GM10266 (cell line): ENCODE measurements around the gene ALDOC.

Source experiments
- DNase-seq: peaks from one replicate; pipeline ENCODE4 v3.0.0; 2012; ENCODE audit errors: extremely low spot score
- TF ChIP-seq, protein P1 (sequence below): IDR thresholded peaks from 2 replicates; pipeline ENCODE4 v1.5.1; 2012; ENCODE audit warnings: mild to moderate bottlenecking, low read depth; ENCODE audit not compliant: control insufficient read depth, insufficient read depth; ENCODE audit errors: missing control alignments

Gene ALDOC

DNA sequence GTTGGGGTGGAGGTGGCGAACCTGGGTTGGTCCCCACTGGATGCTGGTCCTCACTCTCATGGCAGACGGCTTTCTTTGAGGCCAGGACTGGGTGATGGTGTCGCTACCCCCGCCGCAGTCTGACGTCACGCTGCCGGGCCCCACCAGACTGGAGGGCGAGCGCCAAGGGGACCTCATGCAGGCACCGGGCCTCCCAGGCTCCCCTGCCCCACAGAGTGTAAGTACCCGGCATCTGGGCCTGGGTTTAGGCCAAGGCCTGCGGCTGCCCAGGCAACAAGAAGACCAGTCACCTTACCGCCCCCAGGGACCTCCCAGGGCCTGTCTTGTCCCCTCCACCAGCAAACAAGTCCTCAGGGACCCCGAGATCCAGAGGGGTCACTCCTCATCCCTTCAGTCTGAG, 52.8 kb downstream of the ALDOC start:
- no peak for DNase-seq
- TF ChIP-seq, protein P1, sequence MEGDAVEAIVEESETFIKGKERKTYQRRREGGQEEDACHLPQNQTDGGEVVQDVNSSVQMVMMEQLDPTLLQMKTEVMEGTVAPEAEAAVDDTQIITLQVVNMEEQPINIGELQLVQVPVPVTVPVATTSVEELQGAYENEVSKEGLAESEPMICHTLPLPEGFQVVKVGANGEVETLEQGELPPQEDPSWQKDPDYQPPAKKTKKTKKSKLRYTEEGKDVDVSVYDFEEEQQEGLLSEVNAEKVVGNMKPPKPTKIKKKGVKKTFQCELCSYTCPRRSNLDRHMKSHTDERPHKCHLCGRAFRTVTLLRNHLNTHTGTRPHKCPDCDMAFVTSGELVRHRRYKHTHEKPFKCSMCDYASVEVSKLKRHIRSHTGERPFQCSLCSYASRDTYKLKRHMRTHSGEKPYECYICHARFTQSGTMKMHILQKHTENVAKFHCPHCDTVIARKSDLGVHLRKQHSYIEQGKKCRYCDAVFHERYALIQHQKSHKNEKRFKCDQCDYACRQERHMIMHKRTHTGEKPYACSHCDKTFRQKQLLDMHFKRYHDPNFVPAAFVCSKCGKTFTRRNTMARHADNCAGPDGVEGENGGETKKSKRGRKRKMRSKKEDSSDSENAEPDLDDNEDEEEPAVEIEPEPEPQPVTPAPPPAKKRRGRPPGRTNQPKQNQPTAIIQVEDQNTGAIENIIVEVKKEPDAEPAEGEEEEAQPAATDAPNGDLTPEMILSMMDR = no peak

DNA sequence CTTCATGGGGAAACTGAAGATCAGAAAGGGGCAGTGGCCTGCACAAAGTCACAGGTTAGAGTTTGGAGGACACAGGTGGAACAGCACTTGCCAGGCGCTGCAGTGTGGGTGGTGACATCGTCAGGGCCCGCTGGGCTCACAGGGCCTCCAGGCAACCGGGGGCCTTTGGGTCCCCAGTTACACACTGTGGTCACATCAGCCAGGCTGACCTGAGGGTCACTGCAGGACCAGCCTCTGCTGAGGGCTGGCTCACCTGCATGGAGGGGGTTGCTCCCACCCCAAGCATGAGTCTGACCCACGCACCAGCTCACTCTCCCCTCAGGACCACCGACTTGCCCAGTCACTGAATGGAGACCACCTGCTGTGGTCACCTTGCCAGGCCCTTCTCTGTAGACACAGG, 53.5 kb downstream of the ALDOC start:
- DNase-seq = no peak
- TF ChIP-seq, protein P1 = no peak
